HCT116 (cell line): ENCODE results near the gene MACF1.

Experiments
- CEBPB ChIP-seq: IDR thresholded peaks from 2 replicates; pipeline ENCODE4 v1.6.1; 2012; ENCODE audit warnings: low read depth
- EGR1 ChIP-seq: IDR thresholded peaks from 2 replicates; pipeline ENCODE4 v1.6.1; 2012; ENCODE audit warnings: low read depth
- EZH2phosphoT487 ChIP-seq: fragments of 200-600 bp; IDR thresholded peaks from 2 replicates; pipeline ENCODE4 v1.6.1; 2018; ENCODE audit warnings: antibody characterized with exemption, borderline replicate concordance
- FOSL1 ChIP-seq: IDR thresholded peaks from 2 replicates; pipeline ENCODE4 v1.6.1; 2012; ENCODE audit warnings: low read depth
- POLR2A ChIP-seq: IDR thresholded peaks from 2 replicates; pipeline ENCODE4 v1.7.0; 2011; ENCODE audit warnings: borderline replicate concordance; ENCODE audit not compliant: insufficient read depth, insufficient read length; ENCODE audit errors: extremely low read depth
- POLR2AphosphoS5 ChIP-seq: IDR thresholded peaks from 2 replicates; pipeline ENCODE4 v1.6.1; 2011; ENCODE audit warnings: mild to moderate bottlenecking, low read depth, low read length, moderate library complexity
- RAD21 ChIP-seq: IDR thresholded peaks from 2 replicates; pipeline ENCODE4 v1.6.1; 2012; ENCODE audit warnings: low read depth, mild to moderate bottlenecking
- SRF ChIP-seq: IDR thresholded peaks from 2 replicates; pipeline ENCODE4 v1.6.1; 2012; ENCODE audit warnings: low read depth
- ZNF274 ChIP-seq: fragments of 200-500 bp; sonication (Bioruptor generic); IDR thresholded peaks from 2 replicates; pipeline ENCODE4 v1.6.1; 2014; ENCODE audit warnings: mild to moderate bottlenecking, low read depth, low read length, inconsistent platforms
- TF ChIP-seq, protein P1 (sequence below), 3 experiments: fragments of 200-600 bp in 1 of 3; sonication (generic) in 1 of 3; IDR thresholded peaks in 2 of 3; conservative IDR thresholded peaks in 1 of 3; 2 replicates each; pipeline ENCODE4 v1.5.1; 2012 to 2017; ENCODE audit warnings: low read depth in 2 of 3, low read length in 2 of 3, antibody characterized with exemption in 1 of 3, borderline replicate concordance in 1 of 3, control low read depth in 1 of 3, mild to moderate bottlenecking in 1 of 3, mixed read lengths in 1 of 3, mixed run types in 1 of 3, moderate library complexity in 1 of 3; ENCODE audit not compliant: insufficient read depth in 1 of 3
- TF ChIP-seq, protein P2 (sequence below): IDR thresholded peaks from 2 replicates; pipeline ENCODE4 v1.6.1; 2012; ENCODE audit warnings: low read depth
- TF ChIP-seq, protein P3 (sequence below): IDR thresholded peaks from 2 replicates; pipeline ENCODE4 v1.6.1; 2012
- TF ChIP-seq, protein P4 (sequence below): IDR thresholded peaks from 2 replicates; pipeline ENCODE4 v1.6.1; 2012

DNA sequence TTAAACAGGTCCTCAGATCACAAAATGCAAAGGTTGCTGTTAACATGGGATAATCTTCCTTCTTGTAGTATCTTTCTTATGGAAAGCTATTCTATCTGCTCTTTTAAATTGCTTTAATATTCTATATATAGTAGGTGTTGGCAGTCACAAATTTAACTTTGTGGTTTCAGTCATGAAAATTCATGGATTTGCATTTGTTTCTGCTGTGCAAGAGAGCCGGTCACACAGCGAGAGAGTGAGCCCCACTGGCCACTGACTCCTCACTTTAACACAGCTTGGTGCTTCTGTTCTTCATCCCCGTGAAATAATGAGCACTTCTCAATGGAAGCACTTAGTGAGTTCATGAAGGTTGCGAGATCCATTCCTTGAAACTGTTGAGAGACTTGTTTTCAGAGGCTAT lies 268.8 kb downstream of the MACF1 start:
- TF ChIP-seq, protein P1, sequence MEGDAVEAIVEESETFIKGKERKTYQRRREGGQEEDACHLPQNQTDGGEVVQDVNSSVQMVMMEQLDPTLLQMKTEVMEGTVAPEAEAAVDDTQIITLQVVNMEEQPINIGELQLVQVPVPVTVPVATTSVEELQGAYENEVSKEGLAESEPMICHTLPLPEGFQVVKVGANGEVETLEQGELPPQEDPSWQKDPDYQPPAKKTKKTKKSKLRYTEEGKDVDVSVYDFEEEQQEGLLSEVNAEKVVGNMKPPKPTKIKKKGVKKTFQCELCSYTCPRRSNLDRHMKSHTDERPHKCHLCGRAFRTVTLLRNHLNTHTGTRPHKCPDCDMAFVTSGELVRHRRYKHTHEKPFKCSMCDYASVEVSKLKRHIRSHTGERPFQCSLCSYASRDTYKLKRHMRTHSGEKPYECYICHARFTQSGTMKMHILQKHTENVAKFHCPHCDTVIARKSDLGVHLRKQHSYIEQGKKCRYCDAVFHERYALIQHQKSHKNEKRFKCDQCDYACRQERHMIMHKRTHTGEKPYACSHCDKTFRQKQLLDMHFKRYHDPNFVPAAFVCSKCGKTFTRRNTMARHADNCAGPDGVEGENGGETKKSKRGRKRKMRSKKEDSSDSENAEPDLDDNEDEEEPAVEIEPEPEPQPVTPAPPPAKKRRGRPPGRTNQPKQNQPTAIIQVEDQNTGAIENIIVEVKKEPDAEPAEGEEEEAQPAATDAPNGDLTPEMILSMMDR (IDR thresholded peaks at IDR 0.05 in 2 of 3, conservative IDR thresholded peaks at IDR 0.05 in 1 of 3; ENCODE audit: borderline replicate concordance in 1 of 3, insufficient read depth in 1 of 3, low read depth in 2 of 3, low read length in 2 of 3) = no peak
- no peak for TF ChIP-seq POLR2A
- no peak for TF ChIP-seq ZNF274
- no peak for TF ChIP-seq SRF
- no peak for TF ChIP-seq CEBPB
- TF ChIP-seq EGR1 = no peak
- TF ChIP-seq, protein P2, sequence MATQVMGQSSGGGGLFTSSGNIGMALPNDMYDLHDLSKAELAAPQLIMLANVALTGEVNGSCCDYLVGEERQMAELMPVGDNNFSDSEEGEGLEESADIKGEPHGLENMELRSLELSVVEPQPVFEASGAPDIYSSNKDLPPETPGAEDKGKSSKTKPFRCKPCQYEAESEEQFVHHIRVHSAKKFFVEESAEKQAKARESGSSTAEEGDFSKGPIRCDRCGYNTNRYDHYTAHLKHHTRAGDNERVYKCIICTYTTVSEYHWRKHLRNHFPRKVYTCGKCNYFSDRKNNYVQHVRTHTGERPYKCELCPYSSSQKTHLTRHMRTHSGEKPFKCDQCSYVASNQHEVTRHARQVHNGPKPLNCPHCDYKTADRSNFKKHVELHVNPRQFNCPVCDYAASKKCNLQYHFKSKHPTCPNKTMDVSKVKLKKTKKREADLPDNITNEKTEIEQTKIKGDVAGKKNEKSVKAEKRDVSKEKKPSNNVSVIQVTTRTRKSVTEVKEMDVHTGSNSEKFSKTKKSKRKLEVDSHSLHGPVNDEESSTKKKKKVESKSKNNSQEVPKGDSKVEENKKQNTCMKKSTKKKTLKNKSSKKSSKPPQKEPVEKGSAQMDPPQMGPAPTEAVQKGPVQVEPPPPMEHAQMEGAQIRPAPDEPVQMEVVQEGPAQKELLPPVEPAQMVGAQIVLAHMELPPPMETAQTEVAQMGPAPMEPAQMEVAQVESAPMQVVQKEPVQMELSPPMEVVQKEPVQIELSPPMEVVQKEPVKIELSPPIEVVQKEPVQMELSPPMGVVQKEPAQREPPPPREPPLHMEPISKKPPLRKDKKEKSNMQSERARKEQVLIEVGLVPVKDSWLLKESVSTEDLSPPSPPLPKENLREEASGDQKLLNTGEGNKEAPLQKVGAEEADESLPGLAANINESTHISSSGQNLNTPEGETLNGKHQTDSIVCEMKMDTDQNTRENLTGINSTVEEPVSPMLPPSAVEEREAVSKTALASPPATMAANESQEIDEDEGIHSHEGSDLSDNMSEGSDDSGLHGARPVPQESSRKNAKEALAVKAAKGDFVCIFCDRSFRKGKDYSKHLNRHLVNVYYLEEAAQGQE = no peak
- no peak for TF ChIP-seq RAD21
- TF ChIP-seq, protein P3, sequence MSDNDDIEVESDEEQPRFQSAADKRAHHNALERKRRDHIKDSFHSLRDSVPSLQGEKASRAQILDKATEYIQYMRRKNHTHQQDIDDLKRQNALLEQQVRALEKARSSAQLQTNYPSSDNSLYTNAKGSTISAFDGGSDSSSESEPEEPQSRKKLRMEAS = no peak
- TF ChIP-seq FOSL1 = no peak
- TF ChIP-seq, protein P4, sequence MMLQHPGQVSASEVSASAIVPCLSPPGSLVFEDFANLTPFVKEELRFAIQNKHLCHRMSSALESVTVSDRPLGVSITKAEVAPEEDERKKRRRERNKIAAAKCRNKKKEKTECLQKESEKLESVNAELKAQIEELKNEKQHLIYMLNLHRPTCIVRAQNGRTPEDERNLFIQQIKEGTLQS = no peak
- no peak for TF ChIP-seq POLR2AphosphoS5
- TF ChIP-seq EZH2phosphoT487 = no peak
